ENCODE data around the gene NPAS4.

NPAS4 gene

GRCh38 chr11:66393954-66394353 lies 26.9 kb upstream of the NPAS4 start:
- no peak overlapping the region for H3K4me3 ChIP-seq (ENCODE audit: extremely low read depth, insufficient read depth, low read length, poor library complexity, severe bottlenecking)
- H3K27ac ChIP-seq (ENCODE audit: low read depth, low read length, severe bottlenecking), result no peak overlapping the region
- H3K9me3 ChIP-seq (ENCODE audit: control insufficient read depth, low read length), result no peaks in the 10 kb centered on the region
- no peaks in the 10 kb centered on the region for H3K4me1 ChIP-seq (ENCODE audit: control insufficient read depth, insufficient read depth, low read length, poor library complexity, severe bottlenecking)
- 60% methylated on average over 1 of the region's 3 CpGs; no CpG with 5 or more reads in 1 of the 2 experiments for WGBS, 2 experiments (ENCODE audit: insufficient coverage in 2 of 2)
- no peaks in the 10 kb centered on the region for H3K36me3 ChIP-seq (ENCODE audit: control insufficient read depth, insufficient read depth, low read length)

- no peaks in the 10 kb centered on the region for H3K36me3 ChIP-seq (ENCODE audit: control insufficient read depth, insufficient read depth, low read length)
- H3K27ac ChIP-seq (ENCODE audit: low read depth, low read length, severe bottlenecking), result no peak overlapping the region
- 92 to 97% methylated on average over 3 of the region's 5 CpGs for WGBS, 2 experiments (ENCODE audit: insufficient coverage in 2 of 2)
- peaks cover 13% of the 10 kb centered on the region for H3K4me1 ChIP-seq (ENCODE audit: control insufficient read depth, insufficient read depth, low read length, poor library complexity, severe bottlenecking)
- no peak overlapping the region for H3K4me3 ChIP-seq (ENCODE audit: extremely low read depth, insufficient read depth, low read length, poor library complexity, severe bottlenecking)
- no peaks in the 10 kb centered on the region for H3K9me3 ChIP-seq (ENCODE audit: control insufficient read depth, low read length)
Observed at GRCh38 chr11:66407651-66408050, 13.2 kb upstream of the NPAS4 start.

GRCh38 chr11:66408488-66409214 lies 12.2 kb upstream of the NPAS4 start:
- H3K9me3 ChIP-seq (ENCODE audit: control insufficient read depth, low read length), result no peaks in the 10 kb centered on the region
- peak overlapping the region; percentile 76 for H3K27ac ChIP-seq (ENCODE audit: low read depth, low read length, severe bottlenecking)
- peak overlapping the region; percentile 44 for H3K4me3 ChIP-seq (ENCODE audit: extremely low read depth, insufficient read depth, low read length, poor library complexity, severe bottlenecking)
- no peaks in the 10 kb centered on the region for H3K36me3 ChIP-seq (ENCODE audit: control insufficient read depth, insufficient read depth, low read length)
- peaks cover 13% of the 10 kb centered on the region for H3K4me1 ChIP-seq (ENCODE audit: control insufficient read depth, insufficient read depth, low read length, poor library complexity, severe bottlenecking)
- WGBS, 2 experiments (ENCODE audit: insufficient coverage in 2 of 2), result 0 to 3% methylated on average over 24 to 44 of the region's 63 CpGs

DNA sequence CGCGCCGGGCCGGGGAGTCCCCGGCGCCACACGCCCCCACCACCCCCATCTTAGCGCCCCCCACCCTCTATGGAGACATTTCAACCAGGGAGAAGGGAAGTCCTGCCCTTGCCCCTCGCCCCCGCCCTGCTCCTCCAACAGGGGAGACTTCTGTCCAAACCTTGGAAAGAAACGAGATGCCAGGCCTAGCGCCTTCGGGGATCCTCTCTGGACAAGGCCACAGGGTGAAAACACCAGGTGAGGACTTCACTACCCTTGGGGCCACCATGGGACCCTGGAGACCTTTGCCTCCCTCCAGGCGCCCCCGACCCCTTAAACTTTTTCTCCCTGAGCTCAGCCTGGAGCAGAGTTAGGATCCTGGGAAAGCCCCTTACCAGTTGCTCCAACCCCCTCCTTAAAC lies 11.6 kb upstream of the NPAS4 start:
- Histone ChIP-seq H3K4me3 (ENCODE audit: extremely low read depth, insufficient read depth, low read length, poor library complexity, severe bottlenecking) (peak overlapping the region; percentile 44), H3K27ac (ENCODE audit: low read depth, low read length, severe bottlenecking) (no peak overlapping the region)

DNA sequence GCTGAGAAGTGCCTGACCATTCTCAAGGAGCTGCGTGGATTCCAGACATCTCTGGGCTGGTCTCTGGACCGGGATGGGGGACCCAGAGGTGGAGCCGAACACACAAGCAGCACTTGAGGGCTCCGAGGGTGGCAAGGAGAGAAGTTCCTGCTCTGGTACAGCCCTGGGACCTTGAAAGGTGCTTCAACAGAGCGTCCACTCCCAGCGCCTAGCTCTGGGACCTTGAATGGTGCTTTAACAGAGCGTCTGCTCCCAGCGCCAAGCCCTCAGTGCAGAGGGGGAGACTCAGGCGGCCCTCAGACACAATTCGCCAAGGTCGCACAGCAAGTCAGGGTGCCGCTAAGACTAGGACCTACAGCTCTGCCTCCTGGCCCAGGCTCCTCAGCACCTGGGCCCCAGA lies 10.6 kb upstream of the NPAS4 start:
- H3K9me3 ChIP-seq (ENCODE audit: control insufficient read depth, low read length), result no peaks in the 10 kb centered on the region
- 95 to 97% methylated on average over 11 to 12 of the region's 12 CpGs for WGBS, 2 experiments (ENCODE audit: insufficient coverage in 2 of 2)
- peaks cover 13% of the 10 kb centered on the region for H3K4me1 ChIP-seq (ENCODE audit: control insufficient read depth, insufficient read depth, low read length, poor library complexity, severe bottlenecking)
- H3K4me3 ChIP-seq (ENCODE audit: extremely low read depth, insufficient read depth, low read length, poor library complexity, severe bottlenecking), result no peak overlapping the region
- no peak overlapping the region for H3K27ac ChIP-seq (ENCODE audit: low read depth, low read length, severe bottlenecking)
- no peaks in the 10 kb centered on the region for H3K36me3 ChIP-seq (ENCODE audit: control insufficient read depth, insufficient read depth, low read length)

More for the DNA sequence above, 11.6 kb upstream of the NPAS4 start:
- WGBS, 2 experiments (ENCODE audit: insufficient coverage in 2 of 2), result 32 to 37% methylated on average over 3 to 5 of the region's 15 CpGs
- no peaks in the 10 kb centered on the region for H3K36me3 ChIP-seq (ENCODE audit: control insufficient read depth, insufficient read depth, low read length)
- H3K4me1 ChIP-seq (ENCODE audit: control insufficient read depth, insufficient read depth, low read length, poor library complexity, severe bottlenecking), result peaks cover 13% of the 10 kb centered on the region
- no peaks in the 10 kb centered on the region for H3K9me3 ChIP-seq (ENCODE audit: control insufficient read depth, low read length)

DNA sequence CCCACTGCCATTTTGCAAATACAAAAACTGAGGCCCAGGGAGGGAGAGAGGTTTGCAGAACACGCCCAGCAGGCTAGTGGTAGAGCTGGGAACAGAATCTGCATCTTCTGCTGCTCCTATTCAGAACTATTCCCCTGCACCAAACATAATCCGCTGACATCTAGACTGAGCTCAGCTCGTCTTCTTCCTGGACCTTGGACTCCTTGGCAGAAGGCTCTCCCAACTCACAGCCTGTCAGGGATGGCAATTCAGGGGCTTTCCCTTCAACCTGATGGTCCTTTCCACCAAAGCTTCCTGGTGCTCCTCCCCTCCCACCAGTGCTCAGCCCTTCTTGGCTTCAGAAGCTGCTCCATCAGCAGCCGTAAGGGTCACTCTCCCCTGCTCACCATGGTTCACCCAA lies 9.5 kb upstream of the NPAS4 start:
- Histone ChIP-seq H3K4me3 (ENCODE audit: extremely low read depth, insufficient read depth, low read length, poor library complexity, severe bottlenecking) (no peak overlapping the region), H3K27ac (ENCODE audit: low read depth, low read length, severe bottlenecking) (no peak overlapping the region), H3K4me1 (ENCODE audit: control insufficient read depth, insufficient read depth, low read length, poor library complexity, severe bottlenecking) (peaks cover 13% of the 10 kb centered on the region), H3K36me3 (ENCODE audit: control insufficient read depth, insufficient read depth, low read length) (no peaks in the 10 kb centered on the region), H3K9me3 (ENCODE audit: control insufficient read depth, low read length) (no peaks in the 10 kb centered on the region)
- WGBS, 2 experiments (ENCODE audit: insufficient coverage in 2 of 2), result 91 to 94% methylated on average over 3 to 4 of the region's 4 CpGs

DNA sequence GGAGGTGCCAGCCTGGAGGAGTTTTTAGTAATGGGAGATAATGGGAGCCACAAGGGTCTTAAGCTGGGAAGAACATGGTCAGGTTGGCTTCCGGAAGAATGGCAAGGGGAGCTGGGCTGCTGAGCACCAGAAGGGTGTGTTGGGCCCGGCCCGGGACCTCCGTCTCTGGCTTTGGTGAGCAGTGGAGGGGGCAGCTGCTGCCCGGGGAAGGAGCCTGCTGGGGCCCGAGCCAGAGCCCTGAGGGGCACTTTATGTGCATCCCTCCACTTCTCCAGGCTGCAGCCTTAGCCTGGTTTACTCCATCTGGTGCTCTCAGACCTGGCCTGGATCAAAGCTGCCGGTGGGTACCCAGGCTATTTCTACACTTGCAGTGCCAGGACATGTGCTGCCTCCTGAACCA lies 8.7 kb upstream of the NPAS4 start:
- H3K36me3 ChIP-seq (ENCODE audit: control insufficient read depth, insufficient read depth, low read length), result no peaks in the 10 kb centered on the region
- no peaks in the 10 kb centered on the region for H3K9me3 ChIP-seq (ENCODE audit: control insufficient read depth, low read length)
- no peak overlapping the region for H3K4me3 ChIP-seq (ENCODE audit: extremely low read depth, insufficient read depth, low read length, poor library complexity, severe bottlenecking)
- WGBS, 2 experiments (ENCODE audit: insufficient coverage in 2 of 2), result 92% methylated on average over 2 to 4 of the region's 7 CpGs
- no peak overlapping the region for H3K27ac ChIP-seq (ENCODE audit: low read depth, low read length, severe bottlenecking)
- H3K4me1 ChIP-seq (ENCODE audit: control insufficient read depth, insufficient read depth, low read length, poor library complexity, severe bottlenecking), result peaks cover 15% of the 10 kb centered on the region

GRCh38 chr11:66413167-66413566 lies 7.7 kb upstream of the NPAS4 start:
- no peak overlapping the region for H3K4me3 ChIP-seq (ENCODE audit: extremely low read depth, insufficient read depth, low read length, poor library complexity, severe bottlenecking)
- peaks cover 24% of the 10 kb centered on the region for H3K4me1 ChIP-seq (ENCODE audit: control insufficient read depth, insufficient read depth, low read length, poor library complexity, severe bottlenecking)
- no peaks in the 10 kb centered on the region for H3K36me3 ChIP-seq (ENCODE audit: control insufficient read depth, insufficient read depth, low read length)
- no peak overlapping the region for H3K27ac ChIP-seq (ENCODE audit: low read depth, low read length, severe bottlenecking)
- no peaks in the 10 kb centered on the region for H3K9me3 ChIP-seq (ENCODE audit: control insufficient read depth, low read length)
- WGBS, 2 experiments (ENCODE audit: insufficient coverage in 2 of 2), result 88 to 98% methylated on average over 6 of the region's 6 CpGs

GRCh38 chr11:66414120-66414934 lies 6.5 kb upstream of the NPAS4 start:
- H3K4me3 ChIP-seq (ENCODE audit: extremely low read depth, insufficient read depth, low read length, poor library complexity, severe bottlenecking), result no peak overlapping the region
- WGBS, 2 experiments (ENCODE audit: insufficient coverage in 2 of 2), result 55 to 61% methylated on average over 6 to 8 of the region's 12 CpGs
- H3K9me3 ChIP-seq (ENCODE audit: control insufficient read depth, low read length), result no peaks in the 10 kb centered on the region
- H3K36me3 ChIP-seq (ENCODE audit: control insufficient read depth, insufficient read depth, low read length), result no peaks in the 10 kb centered on the region
- peaks cover 33% of the 10 kb centered on the region for H3K4me1 ChIP-seq (ENCODE audit: control insufficient read depth, insufficient read depth, low read length, poor library complexity, severe bottlenecking)
- H3K27ac ChIP-seq (ENCODE audit: low read depth, low read length, severe bottlenecking), result no peak overlapping the region

DNA sequence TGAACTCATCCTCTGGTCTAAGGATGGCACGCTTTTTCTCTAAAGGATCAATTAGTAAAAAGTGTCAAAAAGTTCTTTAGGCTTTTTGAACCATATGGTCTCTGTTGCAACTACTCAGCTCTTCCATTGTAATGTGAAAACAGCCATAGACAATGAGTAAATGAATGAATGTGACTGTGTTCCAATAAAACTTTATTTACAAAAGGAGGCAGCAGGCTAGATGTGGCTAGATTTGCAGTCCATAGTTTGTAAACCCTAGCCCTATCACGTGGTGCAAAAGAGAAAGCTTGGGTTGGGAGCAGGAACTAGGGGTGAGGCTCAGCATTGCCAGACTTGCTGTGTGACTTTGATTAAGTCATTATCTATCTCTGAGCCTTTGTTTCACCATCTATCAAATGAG lies 5.4 kb upstream of the NPAS4 start:
- 75 to 88% methylated on average over 2 of the region's 2 CpGs for WGBS, 2 experiments (ENCODE audit: insufficient coverage in 2 of 2)
- Histone ChIP-seq H3K27ac (ENCODE audit: low read depth, low read length, severe bottlenecking) (no peak overlapping the region), H3K4me1 (ENCODE audit: control insufficient read depth, insufficient read depth, low read length, poor library complexity, severe bottlenecking) (peaks cover 28% of the 10 kb centered on the region), H3K36me3 (ENCODE audit: control insufficient read depth, insufficient read depth, low read length) (no peaks in the 10 kb centered on the region), H3K9me3 (ENCODE audit: control insufficient read depth, low read length) (no peaks in the 10 kb centered on the region), H3K4me3 (ENCODE audit: extremely low read depth, insufficient read depth, low read length, poor library complexity, severe bottlenecking) (no peak overlapping the region)

DNA sequence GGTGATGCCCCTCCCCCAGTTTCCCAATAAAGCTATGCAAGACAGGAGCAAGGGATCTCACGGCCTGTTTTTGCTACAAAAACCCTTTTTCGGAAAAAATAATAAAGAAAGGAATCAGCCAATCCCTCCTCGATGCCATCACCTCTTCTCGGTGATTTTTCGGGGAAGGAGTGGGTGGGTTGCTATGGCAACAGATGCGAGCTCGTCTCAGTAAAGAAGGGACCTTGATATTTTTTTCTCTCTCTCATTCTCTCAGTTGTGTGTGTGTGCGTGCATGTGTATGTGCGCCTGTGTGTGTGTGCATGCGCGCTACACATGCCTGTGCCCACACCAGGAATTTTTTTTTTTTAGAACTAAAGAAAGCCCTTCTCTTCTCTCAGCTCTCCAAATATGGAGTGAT lies 3.8 kb upstream of the NPAS4 start:
- Histone ChIP-seq H3K27ac (ENCODE audit: low read depth, low read length, severe bottlenecking) (no peak overlapping the region), H3K4me1 (ENCODE audit: control insufficient read depth, insufficient read depth, low read length, poor library complexity, severe bottlenecking) (peaks cover 26% of the 10 kb centered on the region), H3K4me3 (ENCODE audit: extremely low read depth, insufficient read depth, low read length, poor library complexity, severe bottlenecking) (no peak overlapping the region), H3K36me3 (ENCODE audit: control insufficient read depth, insufficient read depth, low read length) (no peaks in the 10 kb centered on the region), H3K9me3 (ENCODE audit: control insufficient read depth, low read length) (no peaks in the 10 kb centered on the region)
- 70 to 94% methylated on average over 2 to 3 of the region's 11 CpGs for WGBS, 2 experiments (ENCODE audit: insufficient coverage in 2 of 2)

All from mesodermal cell (in vitro differentiated cells).